KMS-11 (cell line): ENCODE measurements around the gene STK11IP.
A peak's percentile ranks its signal among the peaks of the same experiment; 100 is the strongest.

Source experiments
- H2AFZ ChIP-seq: fragments of 200-600 bp; sonication (generic); 2 replicates; pipeline ENCODE4 v1.6.1; 2016; ENCODE audit warnings: antibody characterized with exemption, mixed run types, low read depth
- H3K27ac ChIP-seq: fragments of 200-600 bp; sonication (generic); 2 replicates; pipeline ENCODE4 v1.6.1; 2016; ENCODE audit warnings: mild to moderate bottlenecking, mixed run types
- H3K27me3 ChIP-seq: fragments of 200-600 bp; sonication (generic); 2 replicates; pipeline ENCODE4 v1.6.1; 2017; ENCODE audit warnings: mild to moderate bottlenecking, low read depth, mixed run types, moderate library complexity; ENCODE audit not compliant: insufficient read depth
- H3K36me3 ChIP-seq: fragments of 200-600 bp; sonication (generic); 2 replicates; pipeline ENCODE4 v1.6.1; 2017; ENCODE audit warnings: mild to moderate bottlenecking, mixed run types; ENCODE audit not compliant: insufficient read depth
- H3K4me1 ChIP-seq: fragments of 200-600 bp; sonication (generic); 2 replicates; pipeline ENCODE4 v1.6.1; 2016; ENCODE audit warnings: mild to moderate bottlenecking, low read depth, mixed run types; ENCODE audit not compliant: poor library complexity, severe bottlenecking
- H3K4me2 ChIP-seq: fragments of 200-600 bp; sonication (generic); 2 replicates; pipeline ENCODE4 v1.7.0; 2016; ENCODE audit warnings: mild to moderate bottlenecking, mixed run types
- H3K4me3 ChIP-seq: fragments of 200-600 bp; sonication (generic); IDR thresholded peaks from 2 replicates; pipeline ENCODE4 v1.6.1; 2017; ENCODE audit warnings: low read depth, low read length, mixed read lengths; ENCODE audit not compliant: insufficient read depth
- H3K79me2 ChIP-seq: fragments of 200-600 bp; sonication (generic); 2 replicates; pipeline ENCODE4 v1.6.1; 2016; ENCODE audit warnings: low read depth, mixed run types; ENCODE audit not compliant: insufficient read depth
- H3K9ac ChIP-seq: fragments of 200-600 bp; sonication (generic); 2 replicates; pipeline ENCODE4 v1.6.1; 2016; ENCODE audit warnings: mild to moderate bottlenecking, mixed run types
- H4K20me1 ChIP-seq: fragments of 200-600 bp; sonication (generic); 2 replicates; pipeline ENCODE4 v1.6.1; 2016; ENCODE audit warnings: mild to moderate bottlenecking, mixed run types; ENCODE audit not compliant: insufficient read depth
- CTCF ChIP-seq: fragments of 200-600 bp; sonication (generic); conservative IDR thresholded peaks from 2 replicates; pipeline ENCODE4 v1.6.1; 2017; ENCODE audit warnings: low read depth, mild to moderate bottlenecking, antibody characterized with exemption, low read length, moderate library complexity, mixed read lengths

STK11IP gene

GRCh38 chr2:219552382-219553167, 45.1 kb upstream of the STK11IP start:
- Histone ChIP-seq H3K36me3 (no peaks in the 10 kb centered on the region), H3K4me1 (no peaks in the 10 kb centered on the region), H3K27me3 (peaks cover 83% of the 10 kb centered on the region), H2AFZ (peak overlapping the region; percentile 80), H3K9ac (no peak overlapping the region), H3K27ac (no peak overlapping the region), H3K4me3 (peak overlapping the region; percentile 85), H4K20me1 (no peaks in the 10 kb centered on the region), H3K4me2 (peak overlapping the region; percentile 65; the same call in 1 of the 2 replicates), H3K79me2 (no peaks in the 10 kb centered on the region)
- TF ChIP-seq CTCF = no peak

- Histone ChIP-seq H3K4me1 (no peaks in the 10 kb centered on the region), H3K4me3 (peak overlapping the region; percentile 63), H2AFZ (0 out of 2 replicates have a peak overlapping the region, but pooled peaks have one; percentile 80)
These were observed 44.6 kb upstream of the STK11IP start for GRCh38 chr2:219553168-219553417.

GRCh38 chr2:219553463-219553963, 44.1 kb upstream of the STK11IP start:
- Histone ChIP-seq H2AFZ (no peak overlapping the region), H3K36me3 (no peaks in the 10 kb centered on the region), H3K4me1 (no peaks in the 10 kb centered on the region), H3K4me2 (no peak overlapping the region), H3K27ac (no peak overlapping the region), H3K9ac (no peak overlapping the region), H3K27me3 (peaks cover 81% of the 10 kb centered on the region), H4K20me1 (no peaks in the 10 kb centered on the region), H3K4me3 (no peak overlapping the region), H3K79me2 (no peaks in the 10 kb centered on the region)
- no peak for TF ChIP-seq CTCF

More at GRCh38 chr2:219553168-219553417, 44.6 kb upstream of the STK11IP start:
- no peaks in the 10 kb centered on the region for H3K36me3 ChIP-seq
- no peaks in the 10 kb centered on the region for H3K79me2 ChIP-seq
- H3K27me3 ChIP-seq = peaks cover 81% of the 10 kb centered on the region
- H3K9ac ChIP-seq = no peak overlapping the region
- no peak overlapping the region for H3K27ac ChIP-seq
- H4K20me1 ChIP-seq = no peaks in the 10 kb centered on the region
- no peak for TF ChIP-seq CTCF
- H3K4me2 ChIP-seq = no peak overlapping the region; the same call in 1 of the 2 replicates

DNA sequence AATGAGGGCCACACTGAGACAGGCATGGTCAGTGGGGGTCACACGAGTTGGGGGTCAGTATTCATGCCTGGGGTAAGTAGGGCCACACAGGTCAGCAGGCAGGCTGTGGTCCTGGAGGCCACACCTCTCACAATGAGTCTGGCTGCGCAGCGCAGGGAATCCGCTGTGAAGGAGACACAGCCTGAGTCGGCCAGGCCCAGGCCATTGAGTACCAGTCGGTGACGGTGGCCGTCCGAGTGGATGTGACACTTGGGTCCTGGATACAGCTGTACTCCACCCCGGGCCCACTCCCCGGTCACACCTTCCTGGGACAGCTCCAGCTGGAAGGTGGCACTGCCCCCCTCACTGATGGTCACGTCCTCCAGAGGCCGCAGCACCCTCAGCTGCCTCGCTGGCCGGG, 43.3 kb upstream of the STK11IP start:
- Histone ChIP-seq H2AFZ (no peak overlapping the region), H3K4me2 (no peak overlapping the region), H3K9ac (no peak overlapping the region), H3K27me3 (peaks cover 81% of the 10 kb centered on the region), H3K36me3 (no peaks in the 10 kb centered on the region), H4K20me1 (no peaks in the 10 kb centered on the region), H3K4me1 (no peaks in the 10 kb centered on the region), H3K27ac (no peak overlapping the region), H3K4me3 (no peak overlapping the region), H3K79me2 (no peaks in the 10 kb centered on the region)
- no peak for TF ChIP-seq CTCF
